Osteoblast (primary cell): ENCODE data around the gene IL4R. TPM values are rescaled to one million over a fixed set of nuclear protein-coding genes. Genes with fewer than 3 reads are reported as not detected.

ENCODE experiments used
- DNase-seq: peaks from one replicate; pipeline ENCODE4 v3.0.0; 2011; ENCODE audit warnings: low spot score, mixed read lengths; ENCODE audit not compliant: insufficient read length; ENCODE audit errors: missing footprints
- H2AFZ ChIP-seq: 2 replicates; pipeline ENCODE4 v1.6.0; 2011; ENCODE audit warnings: mild to moderate bottlenecking, low read length
- H3K27ac ChIP-seq: 2 replicates; pipeline ENCODE4 v1.5.1; 2011; ENCODE audit warnings: mild to moderate bottlenecking, low read depth, low read length, moderate library complexity
- H3K27me3 ChIP-seq: 2 replicates; pipeline ENCODE4 v1.6.0; 2012; ENCODE audit warnings: mild to moderate bottlenecking, control low read depth, inconsistent platforms, low read length, moderate library complexity; ENCODE audit not compliant: insufficient read depth
- H3K36me3 ChIP-seq: 2 replicates; pipeline ENCODE4 v1.5.1; 2011; ENCODE audit warnings: mild to moderate bottlenecking, low read length, control low read depth, moderate library complexity; ENCODE audit not compliant: insufficient read depth
- H3K4me1 ChIP-seq: 2 replicates; pipeline ENCODE4 v1.5.1; 2011; ENCODE audit warnings: mild to moderate bottlenecking, low read length, control low read depth, moderate library complexity; ENCODE audit not compliant: insufficient read depth
- H3K4me2 ChIP-seq: 2 replicates; pipeline ENCODE4 v1.6.0; 2011; ENCODE audit warnings: mild to moderate bottlenecking, low read length; ENCODE audit not compliant: insufficient read depth
- H3K4me3 ChIP-seq: fragments of 200-600 bp; sonication (generic); 3 replicates; pipeline ENCODE4 v1.5.1; 2012; ENCODE audit warnings: mild to moderate bottlenecking, low read length, inconsistent platforms; ENCODE audit not compliant: insufficient read depth
- H3K79me2 ChIP-seq: 2 replicates; pipeline ENCODE4 v1.6.0; 2012; ENCODE audit warnings: mild to moderate bottlenecking, low read length, control low read depth, inconsistent platforms; ENCODE audit not compliant: insufficient read depth
- H3K9me3 ChIP-seq: 2 replicates; pipeline ENCODE4 v1.5.1; 2011; ENCODE audit warnings: low read depth, low read length, control low read depth
- H4K20me1 ChIP-seq: 2 replicates; pipeline ENCODE4 v1.6.0; 2012; ENCODE audit warnings: mild to moderate bottlenecking, low read length, control low read depth; ENCODE audit not compliant: insufficient read depth
- total RNA-seq: library from RNA; depleted of rRNA; stranded (reverse); fragments of >200 nt; gene quantifications from 2 replicates; pipeline ENCODE4 v1.2.3, GENCODE V29; 2012
- TF ChIP-seq, protein P1 (sequence below): IDR thresholded peaks from 2 replicates; pipeline ENCODE4 v1.5.1; 2011; ENCODE audit warnings: mild to moderate bottlenecking, low read depth, low read length, moderate library complexity; ENCODE audit errors: extremely low read depth

IL4R gene
- total RNA-seq, 1 donor, result 32.9 TPM

DNA sequence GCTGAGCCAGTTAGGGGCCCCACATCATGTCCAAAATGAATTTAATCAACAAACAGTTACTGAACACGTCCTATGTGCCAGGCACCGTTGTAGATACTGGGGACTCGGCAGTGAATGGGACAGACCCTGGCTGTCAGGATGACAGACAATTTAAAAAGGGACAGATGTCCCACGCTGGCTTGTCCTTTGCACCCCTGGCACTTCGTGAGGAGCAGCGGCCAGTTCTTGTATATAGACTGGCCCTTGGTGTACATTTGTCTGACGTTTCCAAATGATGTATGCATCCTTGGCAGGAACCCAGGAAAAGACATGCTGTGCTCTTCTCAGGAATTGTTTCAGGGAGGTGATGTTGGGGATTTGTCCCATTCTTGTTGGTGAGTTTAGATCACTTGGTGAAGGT lies 21.1 kb downstream of the IL4R start:
- H3K27me3 ChIP-seq, result no peaks in the 10 kb centered on the region
- no peak overlapping the region for H3K4me2 ChIP-seq
- peaks cover 68% of the 10 kb centered on the region for H3K79me2 ChIP-seq
- no peak overlapping the region for H3K4me3 ChIP-seq
- peaks cover 41% of the 10 kb centered on the region for H3K36me3 ChIP-seq
- no peaks in the 10 kb centered on the region for H4K20me1 ChIP-seq
- TF ChIP-seq, protein P1, sequence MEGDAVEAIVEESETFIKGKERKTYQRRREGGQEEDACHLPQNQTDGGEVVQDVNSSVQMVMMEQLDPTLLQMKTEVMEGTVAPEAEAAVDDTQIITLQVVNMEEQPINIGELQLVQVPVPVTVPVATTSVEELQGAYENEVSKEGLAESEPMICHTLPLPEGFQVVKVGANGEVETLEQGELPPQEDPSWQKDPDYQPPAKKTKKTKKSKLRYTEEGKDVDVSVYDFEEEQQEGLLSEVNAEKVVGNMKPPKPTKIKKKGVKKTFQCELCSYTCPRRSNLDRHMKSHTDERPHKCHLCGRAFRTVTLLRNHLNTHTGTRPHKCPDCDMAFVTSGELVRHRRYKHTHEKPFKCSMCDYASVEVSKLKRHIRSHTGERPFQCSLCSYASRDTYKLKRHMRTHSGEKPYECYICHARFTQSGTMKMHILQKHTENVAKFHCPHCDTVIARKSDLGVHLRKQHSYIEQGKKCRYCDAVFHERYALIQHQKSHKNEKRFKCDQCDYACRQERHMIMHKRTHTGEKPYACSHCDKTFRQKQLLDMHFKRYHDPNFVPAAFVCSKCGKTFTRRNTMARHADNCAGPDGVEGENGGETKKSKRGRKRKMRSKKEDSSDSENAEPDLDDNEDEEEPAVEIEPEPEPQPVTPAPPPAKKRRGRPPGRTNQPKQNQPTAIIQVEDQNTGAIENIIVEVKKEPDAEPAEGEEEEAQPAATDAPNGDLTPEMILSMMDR, result no peak
- H3K4me1 ChIP-seq, result peaks cover 20% of the 10 kb centered on the region
- H3K9me3 ChIP-seq, result no peaks in the 10 kb centered on the region
- peak overlapping the region; percentile 63 for H3K27ac ChIP-seq
- no peak for DNase-seq
- H2AFZ ChIP-seq, result no peak overlapping the region

- no peaks in the 10 kb centered on the region for H3K9me3 ChIP-seq
- H4K20me1 ChIP-seq, result no peaks in the 10 kb centered on the region
- H3K27me3 ChIP-seq, result no peaks in the 10 kb centered on the region
- TF ChIP-seq, protein P1, result no peak
- peak overlapping the region; percentile 15 for H3K4me2 ChIP-seq
- DNase-seq, result no peak
- peak overlapping the region; percentile 63 for H3K27ac ChIP-seq
- no peak overlapping the region for H3K4me3 ChIP-seq
- no peak overlapping the region for H2AFZ ChIP-seq
- H3K36me3 ChIP-seq, result peaks cover 48% of the 10 kb centered on the region
- peaks cover 72% of the 10 kb centered on the region for H3K79me2 ChIP-seq
- H3K4me1 ChIP-seq, result peaks cover 16% of the 10 kb centered on the region
Observed at GRCh38 chr16:27335349-27336053, 21.7 kb downstream of the IL4R start.

GRCh38 chr16:27337024-27337423 lies 23.2 kb downstream of the IL4R start:
- peaks cover 52% of the 10 kb centered on the region for H3K36me3 ChIP-seq
- DNase-seq, result peak; percentile 62
- H2AFZ ChIP-seq, result no peak overlapping the region
- H3K9me3 ChIP-seq, result no peaks in the 10 kb centered on the region
- H3K4me3 ChIP-seq, result no peak overlapping the region
- H3K4me2 ChIP-seq, result no peak overlapping the region
- no peaks in the 10 kb centered on the region for H4K20me1 ChIP-seq
- H3K27me3 ChIP-seq, result no peaks in the 10 kb centered on the region
- peaks cover 72% of the 10 kb centered on the region for H3K79me2 ChIP-seq
- H3K27ac ChIP-seq, result no peak overlapping the region
- H3K4me1 ChIP-seq, result peaks cover 7% of the 10 kb centered on the region
- TF ChIP-seq, protein P1, result no peak

DNA sequence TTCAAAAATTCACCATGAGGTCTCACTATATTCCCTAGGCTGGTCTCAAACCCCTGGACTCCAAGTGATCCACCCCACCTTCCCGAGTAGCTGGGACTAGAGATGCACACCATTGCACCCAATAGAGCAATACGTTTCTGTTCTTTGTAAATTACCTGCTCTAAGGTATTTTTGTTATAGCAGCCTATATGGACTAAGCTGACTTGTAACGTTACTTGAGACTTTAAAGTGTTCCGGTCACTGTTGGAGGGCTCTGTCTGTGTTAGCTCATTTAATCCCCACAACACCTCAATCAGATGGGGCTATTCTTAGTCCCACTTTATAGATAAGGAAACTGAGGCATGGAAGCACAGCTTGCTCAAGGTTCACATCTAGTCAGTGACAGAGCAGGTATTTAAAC lies 25.4 kb downstream of the IL4R start:
- no peaks in the 10 kb centered on the region for H3K9me3 ChIP-seq
- H4K20me1 ChIP-seq, result no peaks in the 10 kb centered on the region
- H3K36me3 ChIP-seq, result peaks cover 54% of the 10 kb centered on the region
- H3K27ac ChIP-seq, result no peak overlapping the region
- no peak overlapping the region for H3K4me3 ChIP-seq
- no peak for DNase-seq
- TF ChIP-seq, protein P1, result no peak
- peaks cover 59% of the 10 kb centered on the region for H3K79me2 ChIP-seq
- no peak overlapping the region for H2AFZ ChIP-seq
- H3K27me3 ChIP-seq, result no peaks in the 10 kb centered on the region
- H3K4me2 ChIP-seq, result no peak overlapping the region
- peaks cover 7% of the 10 kb centered on the region for H3K4me1 ChIP-seq
